GM18951 (cell line): ENCODE data around the gene CSMD2.

Experiments used
- POLR2A ChIP-seq: IDR thresholded peaks from 4 replicates; pipeline ENCODE4 v1.6.1; 2011; ENCODE audit warnings: mild to moderate bottlenecking; ENCODE audit not compliant: insufficient read length, insufficient read depth; ENCODE audit errors: extremely low read depth
- in situ Hi-C: fragments of 300-500 bp; cut with MboI; formaldehyde crosslinking; loops from one replicate; pipeline ENCODE4 v1.12.0; 2022; ENCODE audit warnings: low sequenced_read_pairs, mixed read lengths, inconsistent platforms; ENCODE audit not compliant: unreplicated experiment

Gene CSMD2

DNA sequence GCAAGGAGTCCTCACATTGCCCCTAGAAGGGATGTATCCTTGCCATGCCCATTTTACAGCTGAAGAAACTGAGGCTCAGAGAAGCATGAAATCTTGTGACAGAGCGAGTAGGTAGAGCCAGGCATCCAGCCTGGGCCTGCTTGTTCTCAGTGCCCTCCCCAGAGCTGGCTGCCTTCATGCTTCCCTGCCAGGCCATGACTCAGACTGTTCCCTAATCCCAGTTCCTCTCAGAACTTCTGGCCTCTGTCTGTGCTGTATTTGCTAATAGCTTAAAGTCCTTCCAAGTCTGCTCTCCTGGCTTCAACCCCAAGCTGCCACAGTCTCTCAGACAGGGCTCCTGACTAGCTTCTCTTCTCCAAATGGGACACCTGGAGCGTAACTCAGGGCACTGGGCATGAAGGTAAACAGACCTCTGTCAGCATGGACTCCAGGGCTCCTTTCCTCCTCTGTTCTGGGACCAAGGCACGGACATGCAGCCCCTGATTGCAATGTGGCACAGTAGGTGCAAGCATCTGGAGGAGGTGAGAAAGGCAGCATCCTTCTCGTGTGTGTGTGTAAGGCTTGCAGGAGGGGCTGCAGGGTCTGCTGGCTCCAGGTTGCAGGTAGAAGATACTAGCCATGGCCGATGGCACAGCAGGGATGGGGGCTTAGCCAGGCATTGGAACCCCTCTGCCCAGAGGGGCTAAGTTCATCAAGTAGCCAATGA, 178.5 kb downstream of the CSMD2 start:
- in situ Hi-C loops, result no loop called here
- no peak for TF ChIP-seq POLR2A

DNA sequence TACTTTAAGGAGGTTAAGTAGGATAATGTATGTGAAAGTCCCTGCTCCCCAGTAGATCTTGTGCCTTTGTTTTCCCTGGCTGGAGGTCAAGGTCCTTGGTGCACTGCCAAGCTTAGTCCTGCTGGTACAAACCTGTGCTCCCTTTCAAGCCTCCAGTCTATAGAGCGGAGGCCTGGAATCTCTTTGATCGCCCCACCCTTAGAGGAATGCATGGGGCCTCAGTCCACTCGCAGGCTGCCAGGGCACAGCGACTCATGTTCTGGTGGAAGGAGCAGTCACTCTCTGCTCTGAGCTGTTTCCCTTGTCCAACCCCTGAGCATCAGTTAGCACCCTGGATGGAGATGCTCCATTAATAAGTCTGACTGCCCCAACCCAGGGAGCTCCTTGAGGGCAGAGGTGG, 179.4 kb downstream of the CSMD2 start:
- TF ChIP-seq POLR2A, result no peak
- in situ Hi-C loops, result no loop called here

DNA sequence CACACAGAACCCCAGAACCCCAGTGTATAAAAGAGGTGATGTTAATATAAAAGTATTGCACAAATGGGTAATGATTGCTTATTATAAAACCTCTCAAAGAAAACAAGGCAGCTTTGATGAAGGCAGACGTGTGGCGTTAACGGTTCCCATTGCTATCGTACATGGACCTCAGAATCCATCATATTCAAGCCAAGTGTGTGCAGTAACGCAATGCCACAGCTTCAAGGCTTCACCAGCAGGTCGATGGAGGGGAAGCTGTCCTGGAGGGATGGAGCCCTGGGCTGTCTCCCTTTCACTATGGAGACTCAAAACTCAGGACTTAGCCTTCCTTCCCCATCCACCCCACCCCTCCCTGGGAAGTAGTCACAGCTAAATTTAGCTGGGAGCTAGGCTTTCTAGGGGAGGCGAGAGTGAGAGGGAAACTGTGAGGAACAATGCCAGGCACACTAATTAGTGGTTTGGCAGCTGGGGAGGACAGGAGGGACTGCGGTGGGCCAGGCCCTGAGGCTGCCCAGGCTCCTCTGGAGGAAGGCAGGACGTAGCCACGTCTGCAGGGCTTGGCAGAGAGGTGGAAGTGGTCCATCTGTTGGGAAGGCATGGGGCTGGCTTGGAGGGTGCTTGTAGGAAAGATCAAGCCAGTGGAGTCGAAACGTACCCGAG, 180.0 kb downstream of the CSMD2 start:
- in situ Hi-C loops, result no loop called here
- TF ChIP-seq POLR2A, result no peak

DNA sequence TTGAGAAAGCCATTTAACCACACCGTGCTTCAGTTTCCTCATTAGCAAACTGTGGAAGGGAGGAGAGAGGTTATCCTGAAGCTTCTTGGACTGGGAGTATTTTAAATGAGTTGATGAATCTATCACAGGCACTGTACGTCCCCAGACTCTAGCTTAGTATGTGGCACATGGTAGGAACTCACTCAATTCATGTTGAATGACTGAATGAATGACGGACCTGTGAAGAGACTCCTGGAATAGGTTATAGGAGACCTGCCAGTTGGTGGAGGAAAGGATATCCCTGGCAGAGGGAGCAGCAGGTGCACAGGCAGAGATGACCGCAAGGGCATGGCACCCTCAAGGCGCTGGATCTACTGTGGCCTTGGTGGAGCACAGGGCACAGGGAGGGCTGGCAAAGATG, 182.6 kb downstream of the CSMD2 start:
- in situ Hi-C loops, result no loop called here
- TF ChIP-seq POLR2A, result no peak

DNA sequence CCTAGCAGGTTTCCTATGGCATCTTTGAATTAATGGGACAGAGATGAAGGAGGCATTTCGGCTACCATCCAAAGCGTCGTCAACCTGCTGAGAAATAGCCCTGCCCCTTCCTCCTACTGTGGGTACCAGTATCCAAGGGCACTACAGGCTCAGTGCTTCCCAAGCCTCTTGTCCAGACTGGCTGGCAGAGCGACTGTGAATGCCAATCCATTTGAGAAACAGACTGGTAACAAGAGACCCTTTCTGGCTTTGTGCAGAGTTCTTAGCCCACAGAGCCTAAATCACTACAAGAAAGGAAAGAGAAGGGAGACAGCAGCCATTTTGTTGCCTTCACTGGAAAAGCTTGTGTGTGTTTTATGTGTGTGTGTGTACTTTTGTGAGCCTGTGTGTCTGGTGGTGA, 185.7 kb downstream of the CSMD2 start:
- in situ Hi-C loops, result no loop called here
- no peak for TF ChIP-seq POLR2A

DNA sequence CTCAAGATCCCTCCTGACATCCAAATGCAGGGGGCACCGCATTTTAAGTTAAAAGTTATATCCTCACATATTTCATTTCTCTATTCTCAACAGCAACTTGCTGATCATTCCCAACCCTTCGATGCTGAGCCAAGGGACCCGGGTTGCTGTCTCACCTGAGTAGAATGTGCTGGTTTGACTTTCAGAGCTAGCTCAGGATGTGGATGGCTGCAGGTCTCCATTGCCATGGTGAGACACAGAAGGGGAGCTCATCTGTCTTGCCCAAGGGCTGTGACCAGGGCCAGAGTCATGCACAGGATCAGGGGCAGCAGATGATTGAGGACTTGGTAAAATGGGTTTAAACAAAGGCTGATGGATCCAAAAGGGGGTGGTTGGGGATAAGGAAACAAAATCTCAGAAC, 189.1 kb downstream of the CSMD2 start:
- in situ Hi-C loops, result no loop called here
- TF ChIP-seq POLR2A, result no peak

DNA sequence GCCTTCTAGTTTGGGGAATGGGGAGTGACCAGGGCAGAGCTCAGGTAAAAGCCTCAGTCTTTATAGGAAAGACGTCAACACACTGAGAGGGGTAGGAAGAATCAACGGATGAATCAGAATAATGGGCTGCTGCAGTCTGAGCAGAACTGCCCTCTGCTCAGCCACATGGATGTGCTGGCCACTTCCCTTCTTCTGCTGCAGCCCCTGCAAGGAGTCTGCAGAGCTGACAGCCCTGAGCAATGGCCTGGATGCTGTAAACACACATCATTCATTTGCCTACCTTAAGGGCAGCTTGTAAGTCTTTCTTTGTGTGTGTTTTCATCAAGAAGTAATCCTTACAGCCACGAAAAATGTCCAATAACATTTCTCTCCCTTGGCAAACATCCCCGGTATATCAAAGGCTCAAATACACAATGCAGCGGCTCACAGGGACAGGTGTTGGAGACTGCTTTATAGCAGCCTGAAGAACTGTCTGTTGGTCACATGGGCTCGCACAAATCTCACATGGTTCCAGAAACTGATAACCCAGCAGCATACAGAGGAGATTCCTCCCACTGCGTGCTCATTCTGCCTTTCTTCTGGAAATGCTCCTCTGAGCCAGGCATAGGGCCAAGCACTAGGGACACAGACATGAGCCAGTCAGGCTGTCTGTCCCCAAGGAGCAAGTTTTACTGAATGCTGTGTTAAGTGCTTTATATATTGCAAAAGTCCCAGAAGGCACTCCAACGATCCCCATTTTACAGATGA, 191.1 kb downstream of the CSMD2 start:
- TF ChIP-seq POLR2A, result no peak
- in situ Hi-C loops, result no loop called here

DNA sequence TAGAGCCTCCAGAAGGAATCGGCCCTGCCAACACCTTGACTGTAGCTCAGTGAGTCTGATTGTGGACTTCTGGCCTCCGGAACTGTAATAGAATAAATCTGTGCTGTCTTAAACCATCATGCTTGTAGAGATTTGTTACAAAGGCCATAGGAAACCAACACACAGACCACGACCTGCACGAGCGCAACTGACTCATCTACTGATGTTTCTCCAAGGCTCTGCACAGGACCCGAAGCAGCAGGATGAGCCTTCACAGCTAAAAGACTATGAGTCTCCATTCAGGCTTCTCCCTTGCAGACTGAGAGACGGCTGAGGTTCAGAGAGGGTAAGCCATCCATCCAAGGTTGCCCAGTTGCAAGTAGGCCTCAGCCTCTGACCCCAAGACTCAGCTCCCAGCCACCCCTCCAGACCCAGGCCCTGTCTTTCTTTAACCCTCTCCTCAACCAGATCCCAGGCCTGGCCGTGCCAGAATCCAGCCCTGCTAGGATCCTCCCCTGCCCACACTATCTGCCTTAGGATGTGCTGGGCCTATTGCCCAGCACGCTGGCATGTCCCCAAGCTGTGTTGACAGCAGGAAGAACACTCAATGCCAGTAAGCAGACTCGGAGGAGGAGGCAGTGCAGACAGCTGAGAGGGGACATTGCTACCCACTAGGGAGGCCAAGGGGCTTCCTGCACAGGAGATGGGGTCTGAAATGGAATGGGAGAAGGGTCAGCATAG, 192.2 kb downstream of the CSMD2 start:
- in situ Hi-C loops, result no loop called here
- TF ChIP-seq POLR2A, result no peak

DNA sequence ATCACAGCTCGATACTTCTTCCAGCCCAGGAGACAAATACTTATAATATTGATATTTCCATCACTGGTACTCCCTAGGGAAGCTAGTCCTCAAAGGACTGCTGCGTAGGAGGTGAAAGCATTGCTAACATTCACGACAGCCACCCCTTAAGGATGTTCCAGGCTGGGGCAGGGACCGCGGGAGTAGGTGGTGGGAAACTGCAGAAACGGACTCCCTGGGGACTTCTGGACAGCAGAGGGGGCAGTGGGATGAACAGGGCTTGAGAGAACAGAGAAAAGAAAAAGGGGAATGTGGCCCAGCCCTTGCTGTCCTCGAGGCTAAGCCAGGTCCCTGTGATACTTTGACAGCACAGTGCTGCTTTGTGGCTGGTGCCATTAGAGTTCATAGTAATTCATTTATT, 193.1 kb downstream of the CSMD2 start:
- in situ Hi-C loops, result no loop called here
- no peak for TF ChIP-seq POLR2A

DNA sequence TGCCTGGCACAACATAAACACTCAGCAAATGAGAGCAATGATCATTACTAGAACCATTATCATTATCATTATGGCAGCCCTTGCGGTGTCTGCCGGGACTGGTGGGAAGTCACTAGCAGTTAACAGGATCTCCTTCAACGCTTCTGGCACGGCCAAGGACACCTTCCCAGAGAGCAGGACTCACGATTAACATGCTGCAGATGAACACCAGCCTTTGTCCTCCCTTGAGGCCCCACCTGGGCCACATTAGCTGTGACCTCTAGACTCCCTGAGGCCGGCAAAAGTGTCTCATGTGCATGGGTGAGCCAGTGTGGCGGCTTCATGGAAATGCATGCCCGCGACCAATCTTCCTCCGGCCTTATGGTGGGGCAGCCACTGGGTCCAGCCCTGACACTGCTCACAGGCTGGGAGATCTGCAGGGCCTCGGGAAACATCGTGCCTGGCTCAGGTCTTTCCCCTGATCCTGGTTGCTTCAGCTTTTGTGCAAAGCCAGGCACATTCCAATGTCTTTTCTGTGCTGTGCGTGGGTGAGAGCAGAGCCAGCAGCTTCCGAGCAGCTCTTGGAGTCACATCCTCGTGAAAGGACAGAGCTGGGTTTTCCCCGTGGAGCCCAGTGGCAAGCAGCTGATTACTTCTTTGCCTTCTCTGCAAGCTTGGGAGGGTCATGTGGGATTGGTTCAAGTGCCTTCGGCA, 193.9 kb downstream of the CSMD2 start:
- in situ Hi-C loops, result no loop called here
- TF ChIP-seq POLR2A, result no peak

DNA sequence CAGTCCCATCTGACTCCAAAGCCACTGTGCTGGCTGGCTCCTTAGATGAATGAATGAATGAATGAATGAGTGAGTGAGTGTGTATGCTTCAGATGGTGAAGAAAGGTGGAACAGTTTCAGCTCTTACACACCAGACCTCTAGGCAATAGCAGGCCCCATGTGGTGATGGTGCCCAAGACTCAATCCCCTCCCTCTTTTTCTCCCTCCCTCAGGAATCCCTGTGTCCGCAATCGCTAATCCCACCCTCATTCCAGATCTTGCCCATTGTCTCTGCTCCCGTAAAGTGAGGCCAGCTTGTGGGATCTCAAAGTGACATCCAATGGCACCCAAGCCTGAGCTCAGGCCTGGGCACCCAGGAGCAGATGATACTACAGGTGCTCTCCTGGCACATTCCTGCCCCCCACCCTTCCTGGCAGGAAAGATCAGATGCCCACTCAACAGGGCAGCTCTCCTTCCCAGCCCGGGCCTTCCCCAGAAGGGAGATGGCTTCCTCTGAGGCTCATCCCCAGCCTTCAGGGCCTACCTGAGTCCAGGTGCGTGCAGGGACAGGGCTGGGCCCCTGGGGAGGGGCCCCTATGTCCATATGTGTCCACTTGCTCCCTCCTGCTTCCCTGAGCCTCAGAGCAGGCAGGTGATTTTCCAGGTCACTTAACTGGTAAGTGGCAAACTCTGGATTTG, 194.7 kb downstream of the CSMD2 start:
- in situ Hi-C loops, result no loop called here

More for the DNA sequence above, 194.7 kb downstream of the CSMD2 start:
- no peak for TF ChIP-seq POLR2A
